A549 (cell line): ENCODE data around the gene FBXO15. TPM values are rescaled to one million over a fixed set of nuclear protein-coding genes. Genes with fewer than 3 reads are reported as not detected.

Source experiments
- ATAC-seq, 2 experiments: fragments of 200-7000 bp in 1 of 2; fragments of >200 bp in 1 of 2; cut with Nextera tagmentation in 1 of 2; cut with Tn5 transposase in 1 of 2; 3 replicates each; pipeline versions ENCODE4 v1.8.0 to v1.9.1; 2018 to 2020; ENCODE audit warnings: mild to moderate bottlenecking in 1 of 2, moderate library complexity in 1 of 2
- CTCF ChIA-PET: fragments of 300-600 bp; sonication (Branson Sonifier 250); formaldehyde crosslinking; extraction: SDS; loops from one replicate; lab custom pipeline; 2021; ENCODE audit warnings: antibody characterized with exemption, inconsistent platforms; lab: Yijun Ruan, JAX
- POLR2A ChIA-PET: fragments of 350-600 bp; formaldehyde crosslinking; extraction: SDS; loops from one replicate; lab custom pipeline; 2021; ENCODE audit warnings: antibody characterized with exemption, inconsistent platforms; lab: Yijun Ruan, JAX
- DNase-seq, 2 experiments: peaks; one replicate each; pipeline versions ENCODE4 v3.0.0 to v3.0.0-alpha.2; 2011 to 2016; ENCODE audit warnings: low read depth in 1 of 2, low spot score in 1 of 2
- FAIRE-seq: peaks from 2 replicates; lab custom pipeline; 2011; peaks lifted over from hg19 to GRCh38; lab: Jason Lieb, UNC
- H3K27ac ChIP-seq, 2 experiments: fragments of >200 bp; sonication (Bioruptor Twin); formaldehyde crosslinking; 3 replicates each; pipeline ENCODE4 v1.5.1; 2016 to 2017
- H3K4me1 ChIP-seq: fragments of >200 bp; sonication (Bioruptor Twin); formaldehyde crosslinking; 3 replicates; pipeline ENCODE4 v1.6.1; 2016
- H3K4me2 ChIP-seq: fragments of >200 bp; sonication (Bioruptor Twin); formaldehyde crosslinking; 3 replicates; pipeline ENCODE4 v1.6.1; 2016
- H3K4me3 ChIP-seq: fragments of >200 bp; sonication (Bioruptor Twin); formaldehyde crosslinking; 3 replicates; pipeline ENCODE4 v1.5.1; 2016
- H3K9me3 ChIP-seq: fragments of >200 bp; sonication (Bioruptor Twin); formaldehyde crosslinking; 3 replicates; pipeline ENCODE4 v1.6.1; 2016
- CBX2 ChIP-seq: fragments of 200-600 bp; sonication (generic); IDR thresholded peaks from 2 replicates; pipeline ENCODE4 v1.6.1; 2016; ENCODE audit warnings: low read depth, mild to moderate bottlenecking, borderline replicate concordance
- CBX8 ChIP-seq: fragments of 200-600 bp; sonication (generic); IDR thresholded peaks from 2 replicates; pipeline ENCODE4 v1.6.1; 2016
- CEBPB ChIP-seq, 2 experiments: fragments of >200 bp in 1 of 2; sonication (Bioruptor Twin) in 1 of 2; formaldehyde crosslinking in 1 of 2; IDR thresholded peaks; 2 replicates each; pipeline ENCODE4 v1.6.1; 2012 to 2016
- CHD2 ChIP-seq: fragments of 150-350 bp; IDR thresholded peaks from 2 replicates; pipeline ENCODE4 v1.6.1; 2014; ENCODE audit warnings: low read length; ENCODE audit not compliant: partially characterized antibody
- EHF ChIP-seq: fragments of 250-450 bp; sonication (Bioruptor Pico); IDR thresholded peaks from 2 replicates; pipeline ENCODE4 v1.5.0; 2020; ENCODE audit warnings: mild to moderate bottlenecking
- FOSB ChIP-seq: fragments of 250-450 bp; sonication (Bioruptor Pico); IDR thresholded peaks from 2 replicates; pipeline ENCODE4 v1.5.0; 2020; ENCODE audit warnings: mild to moderate bottlenecking, moderate library complexity
- FOSL2 ChIP-seq, 2 experiments: fragments of 450-650 bp in 1 of 2; fragments of >200 bp in 1 of 2; sonication (Bioruptor Twin) in 1 of 2; formaldehyde crosslinking; IDR thresholded peaks; 2 replicates each; pipeline versions ENCODE4 v1.5.0 to v1.6.1; 2016 to 2020; ENCODE audit warnings: mild to moderate bottlenecking in 1 of 2, moderate library complexity in 1 of 2
- GATA3 ChIP-seq: IDR thresholded peaks from 2 replicates; pipeline ENCODE4 v1.6.1; 2012; ENCODE audit warnings: borderline replicate concordance
- HOXA7 ChIP-seq: fragments of 250-450 bp; sonication (Bioruptor Pico); IDR thresholded peaks from 2 replicates; pipeline ENCODE4 v1.5.0; 2020; ENCODE audit warnings: mild to moderate bottlenecking, moderate library complexity
- MYC ChIP-seq: IDR thresholded peaks from 2 replicates; pipeline ENCODE4 v1.6.1; 2012; ENCODE audit warnings: mild to moderate bottlenecking, inconsistent platforms, low read length, improper control_type of control experiment, borderline replicate concordance
- NFE2L2 ChIP-seq: fragments of 150-350 bp; conservative IDR thresholded peaks from 2 replicates; pipeline ENCODE4 v1.6.1; 2014; ENCODE audit warnings: low read length
- NR3C1 ChIP-seq: fragments of >200 bp; sonication (Bioruptor Twin); formaldehyde crosslinking; IDR thresholded peaks from 3 replicates; pipeline ENCODE4 v1.6.1; 2017
- POLR2A ChIP-seq: IDR thresholded peaks from 2 replicates; pipeline ENCODE4 v1.6.1; 2012; ENCODE audit warnings: mild to moderate bottlenecking, low read length
- POLR2AphosphoS2 ChIP-seq: conservative IDR thresholded peaks from 2 replicates; pipeline ENCODE4 v1.6.1; 2012; ENCODE audit warnings: low read length, improper control_type of control experiment, inconsistent platforms
- RAD21 ChIP-seq, 2 experiments: fragments of >200 bp in 1 of 2; sonication (Bioruptor Twin) in 1 of 2; formaldehyde crosslinking in 1 of 2; IDR thresholded peaks in 1 of 2; conservative IDR thresholded peaks in 1 of 2; 2 replicates in 1 of 2; 3 replicates in 1 of 2; pipeline ENCODE4 v1.6.1; 2012 to 2018; ENCODE audit warnings: inconsistent platforms in 1 of 2
- RARB ChIP-seq: fragments of 250-450 bp; sonication (Bioruptor Pico); IDR thresholded peaks from 2 replicates; pipeline ENCODE4 v1.8.0; 2021; ENCODE audit warnings: mild to moderate bottlenecking, moderate library complexity
- RCOR1 ChIP-seq: fragments of 150-350 bp; IDR thresholded peaks from 2 replicates; pipeline ENCODE4 v1.6.1; 2014; ENCODE audit warnings: antibody characterized with exemption, low read length, low read depth
- RNF2 ChIP-seq: fragments of 200-600 bp; sonication (generic); IDR thresholded peaks from 2 replicates; pipeline ENCODE4 v1.6.1; 2016; ENCODE audit warnings: low read depth, mild to moderate bottlenecking, antibody characterized with exemption, moderate library complexity, borderline replicate concordance
- SMC3 ChIP-seq: fragments of >200 bp; sonication (Bioruptor Twin); formaldehyde crosslinking; IDR thresholded peaks from 3 replicates; pipeline ENCODE4 v1.6.1; 2018; ENCODE audit warnings: inconsistent platforms
- TP53 ChIP-seq: fragments of 250-450 bp; sonication (Bioruptor Pico); IDR thresholded peaks from 2 replicates; pipeline ENCODE4 v1.5.0; 2021; ENCODE audit warnings: mild to moderate bottlenecking, moderate library complexity
- WGBS: methylation state at CpG from one replicate; pipeline ENCODE4 v1.1.6; 2017; ENCODE audit errors: missing lambda C conversion rate; 5-methylcytosine and 5-hydroxymethylcytosine counted together
- polyA plus RNA-seq, 4 experiments: library from polyadenylated mRNA; depleted of rRNA in 3 of 4; stranded (reverse); fragments of >200 nt; fragmentation: RNase III in 1 of 4; extraction: RNeasy Plus Mini Kit Qiagen cat#74134 plus additional on column Dnase treatment in 1 of 4; gene quantifications; 2 replicates in 3 of 4; 3 replicates in 1 of 4; pipeline ENCODE4 v1.2.3, GENCODE V29; 2011 to 2017
- TF ChIP-seq, protein P1 (sequence below): fragments of 200-600 bp; sonication (generic); IDR thresholded peaks from 2 replicates; pipeline ENCODE4 v1.6.1; 2016; ENCODE audit warnings: antibody characterized with exemption, mild to moderate bottlenecking, moderate library complexity
- TF ChIP-seq, protein P2 (sequence below): fragments of 250-450 bp; sonication (Bioruptor Pico); IDR thresholded peaks from 2 replicates; pipeline ENCODE4 v1.5.0; 2020; ENCODE audit warnings: low read depth, mild to moderate bottlenecking, moderate library complexity
- TF ChIP-seq, protein P3 (sequence below): IDR thresholded peaks from 2 replicates; pipeline ENCODE4 v1.6.1; 2012
- TF ChIP-seq, protein P4 (sequence below): fragments of 150-350 bp; IDR thresholded peaks from 2 replicates; pipeline ENCODE4 v1.6.1; 2014; ENCODE audit warnings: low read depth, mild to moderate bottlenecking, low read length

The FBXO15 gene
- polyA plus RNA-seq, 2 of the 4 experiments (the other 2 are of a cell fraction), result 1.3 to 2.3 TPM

DNA sequence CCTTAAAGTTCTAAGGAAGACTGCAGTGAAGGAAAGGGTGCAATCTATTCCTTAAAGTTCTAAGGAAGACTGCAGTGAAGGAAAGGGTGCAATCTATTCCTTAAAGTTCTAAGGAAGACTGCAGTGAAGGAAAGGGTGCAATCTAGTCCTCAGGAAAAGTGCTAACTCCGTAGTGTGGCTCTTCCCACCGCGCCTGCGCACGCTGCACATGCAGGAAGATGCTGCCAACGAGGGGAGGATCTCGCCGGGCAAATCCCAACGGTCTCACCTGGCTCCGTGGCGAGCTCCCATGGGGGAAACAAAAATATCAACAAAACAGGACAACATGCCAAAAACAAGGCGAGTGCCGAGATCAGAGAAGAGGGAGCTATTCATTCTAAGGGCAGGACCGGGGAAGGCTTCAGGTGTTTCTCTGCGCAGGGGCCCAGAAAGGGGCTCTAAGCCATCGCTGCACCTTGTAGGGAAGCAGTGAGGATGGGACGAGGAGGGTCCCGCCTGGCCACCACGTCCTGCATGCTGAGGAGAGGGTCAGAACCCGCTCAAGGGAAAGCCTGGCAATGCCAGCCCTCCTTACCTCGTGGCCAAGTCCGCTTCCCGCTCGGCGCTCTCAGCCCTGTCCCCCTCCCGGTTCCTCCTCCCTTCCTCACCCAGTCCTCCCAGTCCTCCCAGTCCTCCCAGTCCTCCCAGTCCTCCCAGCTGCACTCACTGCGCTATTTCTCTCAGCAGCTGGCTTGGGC is 25.2 kb upstream of the FBXO15 start:
- peak; percentile 65 to 71; a peak in 5 of 6 replicates for ATAC-seq
- H3K4me1 ChIP-seq, result 0 out of 3 replicates have a peak, but pooled peaks cover 4% of the 10 kb centered on the region
- no peak overlapping the region for H3K27ac ChIP-seq
- TF ChIP-seq NR3C1 (no peak), MYC (no peak), CBX8 (no peak), POLR2A (no peak), SMC3 (no peak), CEBPB (IDR thresholded peaks at IDR 0.05) (no peak), FOSL2 (IDR thresholded peaks at IDR 0.05) (no peak), FOSL2 (CRISPR knock-in tag; IDR thresholded peaks at IDR 0.05) (no peak), TP53 (CRISPR knock-in tag) (no peak)
- TF ChIP-seq, protein P1, sequence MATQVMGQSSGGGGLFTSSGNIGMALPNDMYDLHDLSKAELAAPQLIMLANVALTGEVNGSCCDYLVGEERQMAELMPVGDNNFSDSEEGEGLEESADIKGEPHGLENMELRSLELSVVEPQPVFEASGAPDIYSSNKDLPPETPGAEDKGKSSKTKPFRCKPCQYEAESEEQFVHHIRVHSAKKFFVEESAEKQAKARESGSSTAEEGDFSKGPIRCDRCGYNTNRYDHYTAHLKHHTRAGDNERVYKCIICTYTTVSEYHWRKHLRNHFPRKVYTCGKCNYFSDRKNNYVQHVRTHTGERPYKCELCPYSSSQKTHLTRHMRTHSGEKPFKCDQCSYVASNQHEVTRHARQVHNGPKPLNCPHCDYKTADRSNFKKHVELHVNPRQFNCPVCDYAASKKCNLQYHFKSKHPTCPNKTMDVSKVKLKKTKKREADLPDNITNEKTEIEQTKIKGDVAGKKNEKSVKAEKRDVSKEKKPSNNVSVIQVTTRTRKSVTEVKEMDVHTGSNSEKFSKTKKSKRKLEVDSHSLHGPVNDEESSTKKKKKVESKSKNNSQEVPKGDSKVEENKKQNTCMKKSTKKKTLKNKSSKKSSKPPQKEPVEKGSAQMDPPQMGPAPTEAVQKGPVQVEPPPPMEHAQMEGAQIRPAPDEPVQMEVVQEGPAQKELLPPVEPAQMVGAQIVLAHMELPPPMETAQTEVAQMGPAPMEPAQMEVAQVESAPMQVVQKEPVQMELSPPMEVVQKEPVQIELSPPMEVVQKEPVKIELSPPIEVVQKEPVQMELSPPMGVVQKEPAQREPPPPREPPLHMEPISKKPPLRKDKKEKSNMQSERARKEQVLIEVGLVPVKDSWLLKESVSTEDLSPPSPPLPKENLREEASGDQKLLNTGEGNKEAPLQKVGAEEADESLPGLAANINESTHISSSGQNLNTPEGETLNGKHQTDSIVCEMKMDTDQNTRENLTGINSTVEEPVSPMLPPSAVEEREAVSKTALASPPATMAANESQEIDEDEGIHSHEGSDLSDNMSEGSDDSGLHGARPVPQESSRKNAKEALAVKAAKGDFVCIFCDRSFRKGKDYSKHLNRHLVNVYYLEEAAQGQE, result no peak
- TF ChIP-seq, protein P2, sequence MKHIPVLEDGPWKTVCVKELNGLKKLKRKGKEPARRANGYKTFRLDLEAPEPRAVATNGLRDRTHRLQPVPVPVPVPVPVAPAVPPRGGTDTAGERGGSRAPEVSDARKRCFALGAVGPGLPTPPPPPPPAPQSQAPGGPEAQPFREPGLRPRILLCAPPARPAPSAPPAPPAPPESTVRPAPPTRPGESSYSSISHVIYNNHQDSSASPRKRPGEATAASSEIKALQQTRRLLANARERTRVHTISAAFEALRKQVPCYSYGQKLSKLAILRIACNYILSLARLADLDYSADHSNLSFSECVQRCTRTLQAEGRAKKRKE (CRISPR knock-in tag), result no peak
- TF ChIP-seq, protein P3, sequence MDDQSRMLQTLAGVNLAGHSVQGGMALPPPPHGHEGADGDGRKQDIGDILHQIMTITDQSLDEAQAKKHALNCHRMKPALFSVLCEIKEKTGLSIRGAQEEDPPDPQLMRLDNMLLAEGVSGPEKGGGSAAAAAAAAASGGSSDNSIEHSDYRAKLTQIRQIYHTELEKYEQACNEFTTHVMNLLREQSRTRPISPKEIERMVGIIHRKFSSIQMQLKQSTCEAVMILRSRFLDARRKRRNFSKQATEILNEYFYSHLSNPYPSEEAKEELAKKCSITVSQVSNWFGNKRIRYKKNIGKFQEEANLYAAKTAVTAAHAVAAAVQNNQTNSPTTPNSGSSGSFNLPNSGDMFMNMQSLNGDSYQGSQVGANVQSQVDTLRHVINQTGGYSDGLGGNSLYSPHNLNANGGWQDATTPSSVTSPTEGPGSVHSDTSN, result no peak
- CTCF ChIA-PET, result no interaction called here
- no peaks in the 10 kb centered on the region for H3K9me3 ChIP-seq
- FAIRE-seq, result no peak
- peak overlapping the region; percentile 75 for H3K4me2 ChIP-seq
- DNase-seq, result peak in 1 of 2 experiments; percentile 9
- WGBS, result 37% methylated on average over 27 of the region's 27 CpGs
- H3K4me3 ChIP-seq, result peak overlapping the region; percentile 35; the same call in 2 of the 3 replicates
- POLR2A ChIA-PET, result interaction anchor here (0.6 kb wide), 1 partner anchor 424 kb away, joined by 3 read pairs; no protein-coding TSS in a partner anchor

DNA sequence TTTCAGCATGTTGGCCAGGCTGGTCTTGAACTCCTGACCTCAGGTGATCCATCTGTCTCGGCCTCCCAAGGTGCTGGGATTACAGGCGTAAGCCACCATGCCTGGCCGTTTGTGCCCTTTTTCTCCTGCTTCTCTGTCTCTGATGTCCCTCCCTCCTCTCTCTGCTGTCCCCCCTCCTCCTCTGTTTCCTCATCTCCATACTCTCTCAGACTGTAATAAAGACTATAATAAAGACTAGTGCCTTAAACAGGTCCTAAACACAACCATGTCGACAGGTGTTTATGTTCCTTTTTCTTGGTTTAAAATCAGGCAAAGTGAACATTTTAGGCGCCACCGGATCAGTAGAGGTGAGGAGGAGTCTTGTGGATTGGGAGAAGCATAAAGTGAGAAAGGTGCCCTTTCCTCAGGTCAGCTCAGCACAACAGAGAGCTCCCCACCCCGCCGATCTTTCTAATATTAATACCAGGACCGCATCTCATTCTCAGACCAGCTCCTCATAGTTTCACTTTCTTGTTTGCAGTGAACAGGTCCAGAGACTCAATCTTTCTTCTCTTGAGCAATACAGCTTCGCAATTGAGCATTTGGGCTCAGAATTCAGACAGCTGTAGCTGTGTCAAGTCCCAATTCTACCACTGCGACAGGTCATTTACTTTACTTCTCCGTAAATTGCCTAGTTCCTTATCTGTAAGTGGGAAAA is 24.4 kb upstream of the FBXO15 start:
- Histone ChIP-seq H3K4me1 (0 out of 3 replicates have a peak, but pooled peaks cover 4% of the 10 kb centered on the region), H3K9me3 (no peaks in the 10 kb centered on the region), H3K4me3 (peak overlapping the region; percentile 32), H3K27ac (no peak overlapping the region), H3K4me2 (peak overlapping the region; percentile 75)
- no peak for DNase-seq
- no peak for FAIRE-seq
- 23% methylated on average over 12 of the region's 12 CpGs for WGBS
- ATAC-seq, result peak in 1 of 2 experiments; percentile 60; a peak in 3 of 6 replicates
- POLR2A ChIA-PET, result no interaction called here
- CTCF ChIA-PET, result interaction anchor here (1.2 kb wide), 1 partner anchor 20 kb away, joined by 3 read pairs; no protein-coding TSS in a partner anchor
- TF ChIP-seq EHF (CRISPR knock-in tag), result no peak
- TF ChIP-seq, protein P1, result no peak
- no peak for TF ChIP-seq RNF2
- TF ChIP-seq CBX8, result no peak
- TF ChIP-seq RAD21 (conservative IDR thresholded peaks at IDR 0.05 in 1 of 2, IDR thresholded peaks at IDR 0.05 in 1 of 2), result no peak
- TF ChIP-seq NFE2L2, result no peak
- TF ChIP-seq CBX2, result no peak
- TF ChIP-seq HOXA7, result no peak
- no peak for TF ChIP-seq POLR2AphosphoS2
- no peak for TF ChIP-seq GATA3
- no peak for TF ChIP-seq FOSB
- TF ChIP-seq RARB (CRISPR knock-in tag), result no peak
- no peak for TF ChIP-seq RCOR1
- no peak for TF ChIP-seq CHD2
- TF ChIP-seq, protein P4, sequence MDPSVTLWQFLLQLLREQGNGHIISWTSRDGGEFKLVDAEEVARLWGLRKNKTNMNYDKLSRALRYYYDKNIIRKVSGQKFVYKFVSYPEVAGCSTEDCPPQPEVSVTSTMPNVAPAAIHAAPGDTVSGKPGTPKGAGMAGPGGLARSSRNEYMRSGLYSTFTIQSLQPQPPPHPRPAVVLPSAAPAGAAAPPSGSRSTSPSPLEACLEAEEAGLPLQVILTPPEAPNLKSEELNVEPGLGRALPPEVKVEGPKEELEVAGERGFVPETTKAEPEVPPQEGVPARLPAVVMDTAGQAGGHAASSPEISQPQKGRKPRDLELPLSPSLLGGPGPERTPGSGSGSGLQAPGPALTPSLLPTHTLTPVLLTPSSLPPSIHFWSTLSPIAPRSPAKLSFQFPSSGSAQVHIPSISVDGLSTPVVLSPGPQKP, result no peak
